ENCODE results near the gene RMND1.

The RMND1 gene

GRCh38 chr6:151379933-151380847 lies 71.7 kb downstream of the RMND1 start:
- Histone ChIP-seq H2BK120ac (ENCODE audit: low read depth, low read length) (no peak overlapping the region), H3K27ac (replicated peaks; ENCODE audit: low read length) (no peak overlapping the region), H3K4me2 (ENCODE audit: insufficient read depth, low read length, poor library complexity, severe bottlenecking) (no peak overlapping the region), H3K18ac (ENCODE audit: low read length) (peak overlapping the region; percentile 1), H4K8ac (ENCODE audit: low read depth, low read length) (no peak overlapping the region), H3K4ac (ENCODE audit: low read length) (no peak overlapping the region), H3K27me3 (ENCODE audit: control insufficient read depth in 3 of 3, insufficient read depth in 3 of 3, low read depth in 1 of 3, low read length in 3 of 3) (no peaks in the 10 kb centered on the region), H3K79me1 (ENCODE audit: low read depth, low read length) (no peaks in the 10 kb centered on the region), H3K4me1 (ENCODE audit: control insufficient read depth in 2 of 2, insufficient read depth in 1 of 2, low read depth in 1 of 2, low read length in 2 of 2) (peaks cover 0 to 4% of the 10 kb centered on the region in 2 donors), H3K14ac (ENCODE audit: low read length) (no peak overlapping the region), H2BK5ac (ENCODE audit: low read length) (no peak overlapping the region), H3K36me3 (replicated peaks in 1 of 2; ENCODE audit: control insufficient read depth in 2 of 2, insufficient read depth in 2 of 2, low read length in 2 of 2) (peaks cover 0 to 12% of the 10 kb centered on the region in 2 donors), H3K9ac (ENCODE audit: low read depth, low read length, poor library complexity) (no peak overlapping the region), H2AFZ (ENCODE audit: low read length) (no peak overlapping the region), H3K4me3 (ENCODE audit: low read length in 2 of 2) (no peak overlapping the region), H3K23ac (ENCODE audit: low read depth, low read length, poor library complexity) (peak overlapping the region; percentile 1), H2BK12ac (ENCODE audit: low read length) (no peak overlapping the region), H2BK15ac (ENCODE audit: low read length) (no peak overlapping the region), H4K91ac (ENCODE audit: low read depth, low read length, poor library complexity) (no peak overlapping the region), H2AK5ac (ENCODE audit: low read depth, low read length) (no peak overlapping the region), H3K9me3 (replicated peaks in 1 of 2; ENCODE audit: control insufficient read depth in 2 of 2, insufficient read depth in 1 of 2, low read depth in 1 of 2, low read length in 2 of 2) (peaks cover 0 to 6% of the 10 kb centered on the region in 2 donors)
- WGBS, 2 donors (ENCODE audit: extremely low coverage in 2 of 2, insufficient read length in 2 of 2, insufficient replicate concordance in 1 of 2): no CpG with 5 or more reads among the region's 14 CpGs
- no peak for DNase-seq (ENCODE audit: low spot score)

GRCh38 chr6:151377095-151377494 lies 74.8 kb downstream of the RMND1 start:
- H3K27ac ChIP-seq (replicated peaks; ENCODE audit: low read length): no peak overlapping the region
- no peak overlapping the region for H3K9ac ChIP-seq (ENCODE audit: low read depth, low read length, poor library complexity)
- H4K8ac ChIP-seq (ENCODE audit: low read depth, low read length): no peak overlapping the region
- H3K79me1 ChIP-seq (ENCODE audit: low read depth, low read length): no peaks in the 10 kb centered on the region
- H3K18ac ChIP-seq (ENCODE audit: low read length): no peak overlapping the region
- no peak overlapping the region for H2BK5ac ChIP-seq (ENCODE audit: low read length)
- peaks cover 2 to 18% of the 10 kb centered on the region in 2 donors for H3K4me1 ChIP-seq (ENCODE audit: control insufficient read depth in 2 of 2, insufficient read depth in 1 of 2, low read depth in 1 of 2, low read length in 2 of 2)
- H3K27me3 ChIP-seq (ENCODE audit: control insufficient read depth in 3 of 3, insufficient read depth in 3 of 3, low read depth in 1 of 3, low read length in 3 of 3): no peaks in the 10 kb centered on the region
- no CpG with 5 or more reads among the region's 3 CpGs for WGBS, 2 donors (ENCODE audit: extremely low coverage in 2 of 2, insufficient read length in 2 of 2, insufficient replicate concordance in 1 of 2)
- H3K36me3 ChIP-seq (replicated peaks in 1 of 2; ENCODE audit: control insufficient read depth in 2 of 2, insufficient read depth in 2 of 2, low read length in 2 of 2): peaks cover 3 to 10% of the 10 kb centered on the region in 2 donors
- no peak overlapping the region for H2BK15ac ChIP-seq (ENCODE audit: low read length)
- no peak overlapping the region for H4K91ac ChIP-seq (ENCODE audit: low read depth, low read length, poor library complexity)
- no peak overlapping the region for H2BK12ac ChIP-seq (ENCODE audit: low read length)
- no peak overlapping the region for H2BK120ac ChIP-seq (ENCODE audit: low read depth, low read length)
- peaks cover 0 to 6% of the 10 kb centered on the region in 2 donors for H3K9me3 ChIP-seq (replicated peaks in 1 of 2; ENCODE audit: control insufficient read depth in 2 of 2, insufficient read depth in 1 of 2, low read depth in 1 of 2, low read length in 2 of 2)
- no peak for DNase-seq (ENCODE audit: low spot score)
- H3K14ac ChIP-seq (ENCODE audit: low read length): no peak overlapping the region
- no peak overlapping the region for H3K4me3 ChIP-seq (ENCODE audit: low read length in 2 of 2)
- no peak overlapping the region for H3K4me2 ChIP-seq (ENCODE audit: insufficient read depth, low read length, poor library complexity, severe bottlenecking)
- H3K4ac ChIP-seq (ENCODE audit: low read length): no peak overlapping the region
- H3K23ac ChIP-seq (ENCODE audit: low read depth, low read length, poor library complexity): no peak overlapping the region
- H2AK5ac ChIP-seq (ENCODE audit: low read depth, low read length): no peak overlapping the region
- H2AFZ ChIP-seq (ENCODE audit: low read length): no peak overlapping the region

DNA sequence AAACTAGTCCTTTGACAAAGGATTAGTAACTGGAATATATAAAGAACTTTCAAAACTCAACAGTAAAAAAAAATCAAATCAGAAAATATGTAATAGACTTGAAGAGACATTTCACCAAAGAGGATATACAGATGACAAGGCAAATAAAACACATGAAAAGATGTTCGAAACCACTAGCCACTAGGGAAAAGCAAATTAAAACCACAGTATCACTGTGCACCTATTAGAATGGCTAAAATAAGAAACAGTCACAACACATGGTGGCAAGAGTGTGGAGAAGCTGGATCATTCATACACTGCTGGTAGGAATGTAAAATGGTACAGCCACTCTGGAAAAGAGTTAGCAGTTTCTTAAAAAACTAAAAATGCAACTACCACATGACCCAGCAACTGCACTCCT lies 75.5 kb downstream of the RMND1 start:
- Histone ChIP-seq H3K14ac (ENCODE audit: low read length) (no peak overlapping the region), H3K4me3 (ENCODE audit: low read length in 2 of 2) (no peak overlapping the region), H3K18ac (ENCODE audit: low read length) (no peak overlapping the region), H2BK12ac (ENCODE audit: low read length) (no peak overlapping the region), H4K8ac (ENCODE audit: low read depth, low read length) (no peak overlapping the region), H2BK5ac (ENCODE audit: low read length) (no peak overlapping the region), H2AK5ac (ENCODE audit: low read depth, low read length) (no peak overlapping the region), H2BK15ac (ENCODE audit: low read length) (no peak overlapping the region), H3K9ac (ENCODE audit: low read depth, low read length, poor library complexity) (no peak overlapping the region), H3K4me2 (ENCODE audit: insufficient read depth, low read length, poor library complexity, severe bottlenecking) (no peak overlapping the region), H3K36me3 (replicated peaks in 1 of 2; ENCODE audit: control insufficient read depth in 2 of 2, insufficient read depth in 2 of 2, low read length in 2 of 2) (peaks cover 5 to 17% of the 10 kb centered on the region in 2 donors), H3K79me1 (ENCODE audit: low read depth, low read length) (no peaks in the 10 kb centered on the region), H3K4ac (ENCODE audit: low read length) (no peak overlapping the region), H3K27me3 (ENCODE audit: control insufficient read depth in 3 of 3, insufficient read depth in 3 of 3, low read depth in 1 of 3, low read length in 3 of 3) (no peaks in the 10 kb centered on the region), H4K91ac (ENCODE audit: low read depth, low read length, poor library complexity) (no peak overlapping the region), H2AFZ (ENCODE audit: low read length) (no peak overlapping the region), H3K4me1 (ENCODE audit: control insufficient read depth in 2 of 2, insufficient read depth in 1 of 2, low read depth in 1 of 2, low read length in 2 of 2) (peaks cover 2 to 18% of the 10 kb centered on the region in 2 donors), H2BK120ac (ENCODE audit: low read depth, low read length) (no peak overlapping the region), H3K27ac (replicated peaks; ENCODE audit: low read length) (no peak overlapping the region), H3K9me3 (replicated peaks in 1 of 2; ENCODE audit: control insufficient read depth in 2 of 2, insufficient read depth in 1 of 2, low read depth in 1 of 2, low read length in 2 of 2) (peaks cover 0 to 6% of the 10 kb centered on the region in 2 donors), H3K23ac (ENCODE audit: low read depth, low read length, poor library complexity) (no peak overlapping the region)
- DNase-seq (ENCODE audit: low spot score): no peak
- WGBS, 2 donors (ENCODE audit: extremely low coverage in 2 of 2, insufficient read length in 2 of 2, insufficient replicate concordance in 1 of 2): no CpG with 5 or more reads among the region's 1 CpG

- no peak overlapping the region for H2AFZ ChIP-seq (ENCODE audit: low read length)
- no peaks in the 10 kb centered on the region for H3K79me1 ChIP-seq (ENCODE audit: low read depth, low read length)
- no peak overlapping the region for H3K27ac ChIP-seq (replicated peaks; ENCODE audit: low read length)
- no peak overlapping the region for H3K4me3 ChIP-seq (ENCODE audit: low read length in 2 of 2)
- H3K14ac ChIP-seq (ENCODE audit: low read length): no peak overlapping the region
- H3K27me3 ChIP-seq (ENCODE audit: control insufficient read depth in 3 of 3, insufficient read depth in 3 of 3, low read depth in 1 of 3, low read length in 3 of 3): no peaks in the 10 kb centered on the region
- peaks cover 9 to 23% of the 10 kb centered on the region in 2 donors for H3K36me3 ChIP-seq (replicated peaks in 1 of 2; ENCODE audit: control insufficient read depth in 2 of 2, insufficient read depth in 2 of 2, low read length in 2 of 2)
- H2AK5ac ChIP-seq (ENCODE audit: low read depth, low read length): no peak overlapping the region
- H3K4me1 ChIP-seq (ENCODE audit: control insufficient read depth in 2 of 2, insufficient read depth in 1 of 2, low read depth in 1 of 2, low read length in 2 of 2): peaks cover 2 to 18% of the 10 kb centered on the region in 2 donors
- H4K8ac ChIP-seq (ENCODE audit: low read depth, low read length): no peak overlapping the region
- no peak overlapping the region for H3K23ac ChIP-seq (ENCODE audit: low read depth, low read length, poor library complexity)
- H3K9ac ChIP-seq (ENCODE audit: low read depth, low read length, poor library complexity): no peak overlapping the region
- no peak overlapping the region for H3K4ac ChIP-seq (ENCODE audit: low read length)
- no peak overlapping the region for H3K4me2 ChIP-seq (ENCODE audit: insufficient read depth, low read length, poor library complexity, severe bottlenecking)
- no peak overlapping the region for H2BK12ac ChIP-seq (ENCODE audit: low read length)
- H3K18ac ChIP-seq (ENCODE audit: low read length): no peak overlapping the region
- peaks cover 0 to 6% of the 10 kb centered on the region in 2 donors for H3K9me3 ChIP-seq (replicated peaks in 1 of 2; ENCODE audit: control insufficient read depth in 2 of 2, insufficient read depth in 1 of 2, low read depth in 1 of 2, low read length in 2 of 2)
- H2BK120ac ChIP-seq (ENCODE audit: low read depth, low read length): no peak overlapping the region
- no CpG with 5 or more reads among the region's 2 CpGs for WGBS, 2 donors (ENCODE audit: extremely low coverage in 2 of 2, insufficient read length in 2 of 2, insufficient replicate concordance in 1 of 2)
- no peak overlapping the region for H2BK5ac ChIP-seq (ENCODE audit: low read length)
- H4K91ac ChIP-seq (ENCODE audit: low read depth, low read length, poor library complexity): no peak overlapping the region
- H2BK15ac ChIP-seq (ENCODE audit: low read length): no peak overlapping the region
- no peak for DNase-seq (ENCODE audit: low spot score)
These were observed 76.1 kb downstream of the RMND1 start for GRCh38 chr6:151375833-151376232.
